ENCODE results near the gene PTPRN2. TPM values are rescaled to one million over a fixed set of nuclear protein-coding genes. Genes with fewer than 3 reads are reported as not detected.

The PTPRN2 gene
- total RNA-seq, 1 experiment from 2014 or later: not detected

DNA sequence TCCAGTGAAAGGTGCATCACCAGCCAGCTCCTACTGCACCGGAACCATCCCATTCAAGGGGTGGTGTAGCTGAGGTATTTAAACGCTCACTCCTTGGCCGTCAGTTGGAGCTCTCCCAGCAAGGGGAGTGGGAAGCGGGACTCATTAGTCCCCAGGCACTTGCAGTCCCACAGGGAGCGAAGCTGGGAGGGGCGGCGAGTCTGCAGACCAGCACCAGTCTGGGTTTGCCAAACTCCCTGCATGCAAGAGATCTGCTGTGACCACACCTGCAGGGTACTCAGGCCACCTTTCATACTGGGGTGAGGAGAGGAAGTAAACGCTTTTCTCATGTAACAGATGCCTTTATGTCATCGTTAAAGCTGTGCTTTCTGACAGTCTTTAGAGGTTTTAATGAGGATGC, 187.9 kb downstream of the PTPRN2 start:
- H3K4me3 ChIP-seq: no peak overlapping the region
- H3K9me3 ChIP-seq (ENCODE audit: insufficient read depth, low read depth): no peaks in the 10 kb centered on the region
- no peak overlapping the region for H3K4me2 ChIP-seq
- no peak overlapping the region for H2AFZ ChIP-seq
- BruUV-seq (replicated peaks): no TSS peak
- no peaks in the 10 kb centered on the region for H3K9me2 ChIP-seq (ENCODE audit: insufficient read depth)
- no peak overlapping the region for H3K27ac ChIP-seq
- H3K79me2 ChIP-seq (ENCODE audit: low read depth): no peaks in the 10 kb centered on the region
- no peaks in the 10 kb centered on the region for H4K20me1 ChIP-seq (ENCODE audit: insufficient read depth)
- CTCF ChIA-PET: no interaction called here
- no peak for TF ChIP-seq EZH2 (IDR thresholded peaks at IDR 0.05; ENCODE audit: low read depth)
- TF ChIP-seq, protein P1, sequence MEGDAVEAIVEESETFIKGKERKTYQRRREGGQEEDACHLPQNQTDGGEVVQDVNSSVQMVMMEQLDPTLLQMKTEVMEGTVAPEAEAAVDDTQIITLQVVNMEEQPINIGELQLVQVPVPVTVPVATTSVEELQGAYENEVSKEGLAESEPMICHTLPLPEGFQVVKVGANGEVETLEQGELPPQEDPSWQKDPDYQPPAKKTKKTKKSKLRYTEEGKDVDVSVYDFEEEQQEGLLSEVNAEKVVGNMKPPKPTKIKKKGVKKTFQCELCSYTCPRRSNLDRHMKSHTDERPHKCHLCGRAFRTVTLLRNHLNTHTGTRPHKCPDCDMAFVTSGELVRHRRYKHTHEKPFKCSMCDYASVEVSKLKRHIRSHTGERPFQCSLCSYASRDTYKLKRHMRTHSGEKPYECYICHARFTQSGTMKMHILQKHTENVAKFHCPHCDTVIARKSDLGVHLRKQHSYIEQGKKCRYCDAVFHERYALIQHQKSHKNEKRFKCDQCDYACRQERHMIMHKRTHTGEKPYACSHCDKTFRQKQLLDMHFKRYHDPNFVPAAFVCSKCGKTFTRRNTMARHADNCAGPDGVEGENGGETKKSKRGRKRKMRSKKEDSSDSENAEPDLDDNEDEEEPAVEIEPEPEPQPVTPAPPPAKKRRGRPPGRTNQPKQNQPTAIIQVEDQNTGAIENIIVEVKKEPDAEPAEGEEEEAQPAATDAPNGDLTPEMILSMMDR (conservative IDR thresholded peaks at IDR 0.05): no peak
- DNase-seq: no peak
- H3K36me3 ChIP-seq (ENCODE audit: low read depth): no peaks in the 10 kb centered on the region
- POLR2A ChIA-PET (ENCODE audit: unreplicated experiment): no interaction called here
- intact Hi-C loops (cut with micrococcal nuclease; ENCODE audit: unreplicated experiment): no loop called here
- no peaks in the 10 kb centered on the region for H3F3A ChIP-seq (ENCODE audit: insufficient read depth, low read depth)
- H3K4me1 ChIP-seq (replicated peaks; ENCODE audit: insufficient read depth): no peaks in the 10 kb centered on the region
- peaks cover 79% of the 10 kb centered on the region for H3K27me3 ChIP-seq (ENCODE audit: insufficient read depth, low read depth)

DNA sequence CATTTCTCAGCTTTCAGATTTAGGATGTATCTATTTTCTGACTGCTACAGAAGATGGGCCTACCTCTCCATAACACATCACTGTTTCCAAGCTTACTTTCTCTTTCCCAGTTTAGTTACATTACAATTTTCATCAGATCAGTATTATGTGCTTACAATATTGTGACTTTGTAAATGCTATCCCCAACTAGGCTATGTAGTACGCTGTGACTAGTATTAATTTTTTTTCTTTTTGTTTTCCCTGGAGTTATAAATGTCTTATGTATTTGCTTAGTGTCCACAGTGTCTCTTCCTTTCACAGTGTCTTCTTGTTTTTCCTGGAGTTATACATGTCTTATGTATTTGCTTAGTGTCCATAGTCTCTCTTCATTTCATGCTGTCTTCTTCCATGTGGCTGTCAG, 188.9 kb downstream of the PTPRN2 start:
- DNase-seq: no peak
- no peaks in the 10 kb centered on the region for H3F3A ChIP-seq (ENCODE audit: insufficient read depth, low read depth)
- H3K27ac ChIP-seq: no peak overlapping the region
- H3K9me3 ChIP-seq (ENCODE audit: insufficient read depth, low read depth): no peaks in the 10 kb centered on the region
- no peak overlapping the region for H3K4me2 ChIP-seq
- peaks cover 73% of the 10 kb centered on the region for H3K27me3 ChIP-seq (ENCODE audit: insufficient read depth, low read depth)
- CTCF ChIA-PET: no interaction called here
- no peak overlapping the region for H3K4me3 ChIP-seq
- H3K4me1 ChIP-seq (replicated peaks; ENCODE audit: insufficient read depth): no peaks in the 10 kb centered on the region
- intact Hi-C loops (cut with micrococcal nuclease; ENCODE audit: unreplicated experiment): no loop called here
- no peaks in the 10 kb centered on the region for H3K9me2 ChIP-seq (ENCODE audit: insufficient read depth)
- H2AFZ ChIP-seq: no peak overlapping the region
- no peaks in the 10 kb centered on the region for H3K79me2 ChIP-seq (ENCODE audit: low read depth)
- BruUV-seq (replicated peaks): no TSS peak
- TF ChIP-seq, protein P1 (conservative IDR thresholded peaks at IDR 0.05): no peak
- no peak for TF ChIP-seq EZH2 (IDR thresholded peaks at IDR 0.05; ENCODE audit: low read depth)
- H4K20me1 ChIP-seq (ENCODE audit: insufficient read depth): no peaks in the 10 kb centered on the region
- H3K36me3 ChIP-seq (ENCODE audit: low read depth): no peaks in the 10 kb centered on the region
- POLR2A ChIA-PET (ENCODE audit: unreplicated experiment): no interaction called here

DNA sequence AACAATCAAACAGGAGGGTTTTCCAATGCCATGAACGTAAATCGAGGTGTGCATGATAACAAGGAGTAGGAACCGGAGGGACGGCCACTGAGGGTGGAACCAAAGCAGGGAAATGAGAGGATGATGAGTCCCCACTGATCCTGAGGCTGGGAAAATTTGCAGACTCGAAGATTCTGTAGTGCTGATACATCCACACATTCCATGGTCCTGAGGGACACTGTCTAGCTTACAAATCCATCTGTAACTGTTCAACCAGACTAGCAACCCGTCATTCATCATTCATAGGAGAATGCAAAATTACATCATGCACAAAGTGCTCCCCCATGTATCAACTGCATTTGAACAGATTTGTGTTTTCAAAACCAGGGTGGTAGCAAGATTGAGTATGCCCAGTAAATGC, 189.7 kb downstream of the PTPRN2 start:
- no peak overlapping the region for H2AFZ ChIP-seq
- POLR2A ChIA-PET (ENCODE audit: unreplicated experiment): no interaction called here
- H3K4me2 ChIP-seq: no peak overlapping the region
- intact Hi-C loops (cut with micrococcal nuclease; ENCODE audit: unreplicated experiment): no loop called here
- H3K36me3 ChIP-seq (ENCODE audit: low read depth): no peaks in the 10 kb centered on the region
- no TSS peak for BruUV-seq (replicated peaks)
- H3F3A ChIP-seq (ENCODE audit: insufficient read depth, low read depth): no peaks in the 10 kb centered on the region
- H4K20me1 ChIP-seq (ENCODE audit: insufficient read depth): no peaks in the 10 kb centered on the region
- peaks cover 73% of the 10 kb centered on the region for H3K27me3 ChIP-seq (ENCODE audit: insufficient read depth, low read depth)
- H3K4me3 ChIP-seq: no peak overlapping the region
- no peaks in the 10 kb centered on the region for H3K9me3 ChIP-seq (ENCODE audit: insufficient read depth, low read depth)
- no peaks in the 10 kb centered on the region for H3K4me1 ChIP-seq (replicated peaks; ENCODE audit: insufficient read depth)
- H3K9me2 ChIP-seq (ENCODE audit: insufficient read depth): no peaks in the 10 kb centered on the region
- CTCF ChIA-PET: no interaction called here
- no peaks in the 10 kb centered on the region for H3K79me2 ChIP-seq (ENCODE audit: low read depth)
- TF ChIP-seq, protein P1 (conservative IDR thresholded peaks at IDR 0.05): no peak
- no peak for TF ChIP-seq EZH2 (IDR thresholded peaks at IDR 0.05; ENCODE audit: low read depth)
- DNase-seq: no peak
- H3K27ac ChIP-seq: no peak overlapping the region

Data from PC-9 (cell line).